ENCODE results near the gene ARHGEF37. TPM values are rescaled to one million over a fixed set of nuclear protein-coding genes. Genes with fewer than 3 reads are reported as not detected.
"Not testable (repeated sequence)": the region's sequence is repeated elsewhere in the genome, so short reads cannot be mapped to it uniquely, and the experiment has no call there.

Gene ARHGEF37
- total and polyA plus RNA-seq, 2 donors, result 5.6 to 14.2 TPM

GRCh38 chr5:149644629-149645028 is 63.3 kb downstream of the ARHGEF37 start:
- Histone ChIP-seq H3K27ac (ENCODE audit: low read depth) (no peak overlapping the region), H3K4me3 (ENCODE audit: low read depth, low read length) (no peak overlapping the region), H3K4me1 (ENCODE audit: insufficient read depth) (no peaks in the 10 kb centered on the region), H3K36me3 (ENCODE audit: insufficient read depth) (no peaks in the 10 kb centered on the region)
- no peak for DNase-seq (ENCODE audit: extremely low spot score)
- 94% methylated on average over 4 of the region's 4 CpGs for WGBS

GRCh38 chr5:149645236-149645635 is 63.9 kb downstream of the ARHGEF37 start:
- no peaks in the 10 kb centered on the region for H3K36me3 ChIP-seq (ENCODE audit: insufficient read depth)
- H3K4me3 ChIP-seq (ENCODE audit: low read depth, low read length), result no peak overlapping the region
- no peaks in the 10 kb centered on the region for H3K4me1 ChIP-seq (ENCODE audit: insufficient read depth)
- 73% methylated on average over 9 of the region's 9 CpGs for WGBS
- no peak overlapping the region for H3K27ac ChIP-seq (ENCODE audit: low read depth)
- DNase-seq (ENCODE audit: extremely low spot score), result no peak

GRCh38 chr5:149645725-149646124 is 64.4 kb downstream of the ARHGEF37 start:
- H3K4me3 ChIP-seq (ENCODE audit: low read depth, low read length), result no peak overlapping the region
- 46% methylated on average over 5 of the region's 5 CpGs for WGBS
- DNase-seq (ENCODE audit: extremely low spot score), result no peak
- H3K4me1 ChIP-seq (ENCODE audit: insufficient read depth), result no peaks in the 10 kb centered on the region
- H3K36me3 ChIP-seq (ENCODE audit: insufficient read depth), result no peaks in the 10 kb centered on the region
- H3K27ac ChIP-seq (ENCODE audit: low read depth), result no peak overlapping the region

GRCh38 chr5:149646564-149646963 is 65.3 kb downstream of the ARHGEF37 start:
- DNase-seq (ENCODE audit: extremely low spot score), result no peak
- H3K4me3 ChIP-seq (ENCODE audit: low read depth, low read length), result no peak overlapping the region
- H3K27ac ChIP-seq (ENCODE audit: low read depth), result no peak overlapping the region
- no peaks in the 10 kb centered on the region for H3K36me3 ChIP-seq (ENCODE audit: insufficient read depth)
- H3K4me1 ChIP-seq (ENCODE audit: insufficient read depth), result no peaks in the 10 kb centered on the region
- WGBS, result 55% methylated on average over 9 of the region's 9 CpGs

GRCh38 chr5:149647334-149647733 is 66.0 kb downstream of the ARHGEF37 start:
- 85% methylated on average over 3 of the region's 3 CpGs for WGBS
- H3K36me3 ChIP-seq (ENCODE audit: insufficient read depth), result no peaks in the 10 kb centered on the region
- DNase-seq (ENCODE audit: extremely low spot score), result no peak
- no peak overlapping the region for H3K27ac ChIP-seq (ENCODE audit: low read depth)
- H3K4me3 ChIP-seq (ENCODE audit: low read depth, low read length), result no peak overlapping the region
- H3K4me1 ChIP-seq (ENCODE audit: insufficient read depth), result no peaks in the 10 kb centered on the region

- whole genome bisulfite sequencing, result 88% methylated on average over 6 of the region's 6 CpGs
- not testable (repeated sequence) for H3K4me1 ChIP-seq (ENCODE audit: insufficient read depth); H3K36me3 ChIP-seq (ENCODE audit: insufficient read depth); H3K4me3 ChIP-seq (ENCODE audit: low read depth, low read length); H3K27ac ChIP-seq (ENCODE audit: low read depth); DNase-seq (ENCODE audit: extremely low spot score)
These were observed 67.4 kb downstream of the ARHGEF37 start for GRCh38 chr5:149648464-149649393.

- not testable (repeated sequence) for H3K4me1 ChIP-seq (ENCODE audit: insufficient read depth); H3K36me3 ChIP-seq (ENCODE audit: insufficient read depth); H3K27ac ChIP-seq (ENCODE audit: low read depth); H3K4me3 ChIP-seq (ENCODE audit: low read depth, low read length); DNase-seq (ENCODE audit: extremely low spot score)
- WGBS, result no CpG with 5 or more reads among the region's 1 CpG
These were observed 68.4 kb downstream of the ARHGEF37 start for GRCh38 chr5:149649730-149650129.

- Histone ChIP-seq H3K4me3 (ENCODE audit: low read depth, low read length) (no peak overlapping the region), H3K27ac (ENCODE audit: low read depth) (no peak overlapping the region), H3K4me1 (ENCODE audit: insufficient read depth) (no peaks in the 10 kb centered on the region), H3K36me3 (ENCODE audit: insufficient read depth) (no peaks in the 10 kb centered on the region)
- 65% methylated on average over 1 of the region's 1 CpG for WGBS
- DNase-seq (ENCODE audit: extremely low spot score), result no peak
These were observed 70.4 kb downstream of the ARHGEF37 start for GRCh38 chr5:149651686-149652085.

GRCh38 chr5:149652697-149653096 is 71.4 kb downstream of the ARHGEF37 start:
- Histone ChIP-seq H3K36me3 (ENCODE audit: insufficient read depth) (no peaks in the 10 kb centered on the region), H3K27ac (ENCODE audit: low read depth) (no peak overlapping the region), H3K4me1 (ENCODE audit: insufficient read depth) (no peaks in the 10 kb centered on the region), H3K4me3 (ENCODE audit: low read depth, low read length) (no peak overlapping the region)
- WGBS, result 96% methylated on average over 2 of the region's 2 CpGs
- DNase-seq (ENCODE audit: extremely low spot score), result no peak

- no peaks in the 10 kb centered on the region for H3K4me1 ChIP-seq (ENCODE audit: insufficient read depth)
- no peak overlapping the region for H3K27ac ChIP-seq (ENCODE audit: low read depth)
- 31% methylated on average over 3 of the region's 3 CpGs for WGBS
- H3K36me3 ChIP-seq (ENCODE audit: insufficient read depth), result no peaks in the 10 kb centered on the region
- no peak overlapping the region for H3K4me3 ChIP-seq (ENCODE audit: low read depth, low read length)
- no peak for DNase-seq (ENCODE audit: extremely low spot score)
These were observed 72.9 kb downstream of the ARHGEF37 start for GRCh38 chr5:149654231-149654630.

- Histone ChIP-seq H3K4me3 (ENCODE audit: low read depth, low read length) (no peak overlapping the region), H3K4me1 (ENCODE audit: insufficient read depth) (no peaks in the 10 kb centered on the region), H3K36me3 (ENCODE audit: insufficient read depth) (no peaks in the 10 kb centered on the region), H3K27ac (ENCODE audit: low read depth) (no peak overlapping the region)
- DNase-seq (ENCODE audit: extremely low spot score), result no peak
- 72% methylated on average over 4 of the region's 4 CpGs for WGBS
These were observed 73.7 kb downstream of the ARHGEF37 start for GRCh38 chr5:149654883-149655505.

GRCh38 chr5:149656576-149657182 is 75.4 kb downstream of the ARHGEF37 start:
- 62% methylated on average over 6 of the region's 6 CpGs for WGBS

GRCh38 chr5:149657324-149657723 is 76.0 kb downstream of the ARHGEF37 start:
- WGBS, result 84% methylated on average over 2 of the region's 2 CpGs
- no peaks in the 10 kb centered on the region for H3K36me3 ChIP-seq (ENCODE audit: insufficient read depth)
- H3K27ac ChIP-seq (ENCODE audit: low read depth), result no peak overlapping the region
- H3K4me3 ChIP-seq (ENCODE audit: low read depth, low read length), result no peak overlapping the region
- DNase-seq (ENCODE audit: extremely low spot score), result no peak
- no peaks in the 10 kb centered on the region for H3K4me1 ChIP-seq (ENCODE audit: insufficient read depth)

More at GRCh38 chr5:149656576-149657182, 75.4 kb downstream of the ARHGEF37 start:
- Histone ChIP-seq H3K4me3 (ENCODE audit: low read depth, low read length) (no peak overlapping the region), H3K4me1 (ENCODE audit: insufficient read depth) (no peaks in the 10 kb centered on the region), H3K36me3 (ENCODE audit: insufficient read depth) (no peaks in the 10 kb centered on the region), H3K27ac (ENCODE audit: low read depth) (no peak overlapping the region)
- DNase-seq (ENCODE audit: extremely low spot score), result no peak

- Histone ChIP-seq H3K4me3 (ENCODE audit: low read depth, low read length) (no peak overlapping the region), H3K27ac (ENCODE audit: low read depth) (no peak overlapping the region), H3K4me1 (ENCODE audit: insufficient read depth) (no peaks in the 10 kb centered on the region), H3K36me3 (ENCODE audit: insufficient read depth) (no peaks in the 10 kb centered on the region)
- WGBS, result 100% methylated on average over 1 of the region's 1 CpG
- no peak for DNase-seq (ENCODE audit: extremely low spot score)
These were observed 77.0 kb downstream of the ARHGEF37 start for GRCh38 chr5:149658299-149658698.
